ENCODE measurements around the gene DRC3.
A peak's percentile ranks its signal among the peaks of the same experiment; 100 is the strongest.
"Not testable (repeated sequence)": the region's sequence is repeated elsewhere in the genome, so short reads cannot be mapped to it uniquely, and the experiment has no call there.

DRC3 gene

DNA sequence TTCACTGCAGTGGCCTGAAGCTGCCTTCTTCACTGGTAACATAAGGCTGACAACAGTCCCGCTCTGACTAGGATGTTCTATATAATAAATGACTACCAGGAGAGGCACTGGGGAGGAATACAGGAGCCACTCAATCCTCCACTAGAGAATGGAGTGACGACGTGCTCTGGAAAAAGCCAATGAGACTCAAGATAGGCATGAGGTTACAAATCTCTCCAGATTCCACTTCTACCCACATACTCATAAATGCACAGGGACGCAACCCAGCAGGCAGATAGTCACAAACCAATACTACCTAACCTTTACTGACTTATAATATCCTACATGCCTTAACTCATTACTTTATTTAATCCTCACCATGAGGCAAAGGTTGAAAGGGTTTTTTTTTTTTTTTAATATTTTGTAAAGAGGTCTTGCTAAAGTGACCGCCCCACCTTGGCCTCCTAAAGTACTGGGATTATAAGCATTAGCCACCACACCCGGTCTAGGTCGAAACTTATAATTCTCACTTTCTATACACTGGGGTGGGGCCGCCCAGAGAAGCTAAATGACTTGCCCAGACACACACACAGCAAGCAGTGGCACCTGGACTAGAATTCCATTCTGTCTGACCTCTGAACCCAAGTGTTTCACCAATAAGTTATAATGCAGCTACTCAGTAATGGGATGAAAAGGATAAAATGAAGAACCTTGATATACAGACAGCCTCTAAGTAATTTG, 34.1 kb upstream of the DRC3 start:
- no peak overlapping the region for H3K27ac ChIP-seq (ENCODE audit: low read length)
- no peaks in the 10 kb centered on the region for H3K27me3 ChIP-seq (replicated peaks; ENCODE audit: insufficient read depth, low read length)
- peak; percentile 65 for DNase-seq
- peak overlapping the region; percentile 9; the same call in 1 of the 2 replicates for H3K4me2 ChIP-seq (ENCODE audit: low read depth, low read length)
- TF ChIP-seq, protein P1, sequence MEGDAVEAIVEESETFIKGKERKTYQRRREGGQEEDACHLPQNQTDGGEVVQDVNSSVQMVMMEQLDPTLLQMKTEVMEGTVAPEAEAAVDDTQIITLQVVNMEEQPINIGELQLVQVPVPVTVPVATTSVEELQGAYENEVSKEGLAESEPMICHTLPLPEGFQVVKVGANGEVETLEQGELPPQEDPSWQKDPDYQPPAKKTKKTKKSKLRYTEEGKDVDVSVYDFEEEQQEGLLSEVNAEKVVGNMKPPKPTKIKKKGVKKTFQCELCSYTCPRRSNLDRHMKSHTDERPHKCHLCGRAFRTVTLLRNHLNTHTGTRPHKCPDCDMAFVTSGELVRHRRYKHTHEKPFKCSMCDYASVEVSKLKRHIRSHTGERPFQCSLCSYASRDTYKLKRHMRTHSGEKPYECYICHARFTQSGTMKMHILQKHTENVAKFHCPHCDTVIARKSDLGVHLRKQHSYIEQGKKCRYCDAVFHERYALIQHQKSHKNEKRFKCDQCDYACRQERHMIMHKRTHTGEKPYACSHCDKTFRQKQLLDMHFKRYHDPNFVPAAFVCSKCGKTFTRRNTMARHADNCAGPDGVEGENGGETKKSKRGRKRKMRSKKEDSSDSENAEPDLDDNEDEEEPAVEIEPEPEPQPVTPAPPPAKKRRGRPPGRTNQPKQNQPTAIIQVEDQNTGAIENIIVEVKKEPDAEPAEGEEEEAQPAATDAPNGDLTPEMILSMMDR (IDR thresholded peaks at IDR 0.05; ENCODE audit: low read length): no peak
- TF ChIP-seq EZH2phosphoT487 (IDR thresholded peaks at IDR 0.05; ENCODE audit: low read length) (no peak), EZH2 (optimal IDR thresholded peaks at IDR 0.05; ENCODE audit: low read depth, low read length) (no peak)
- H3K9ac ChIP-seq (ENCODE audit: low read length): no peak overlapping the region
- peaks cover 14% of the 10 kb centered on the region for H4K20me1 ChIP-seq (ENCODE audit: insufficient read depth, low read length)
- peaks cover 9% of the 10 kb centered on the region for H3F3A ChIP-seq (ENCODE audit: insufficient read depth, low read length)
- H3K4me3 ChIP-seq (ENCODE audit: low read length): no peak overlapping the region
- H2AFZ ChIP-seq (ENCODE audit: low read length): no peak overlapping the region
- peaks cover 35% of the 10 kb centered on the region for H3K79me2 ChIP-seq (ENCODE audit: low read length)
- peaks cover 19% of the 10 kb centered on the region for H3K4me1 ChIP-seq (ENCODE audit: low read length)
- no peaks in the 10 kb centered on the region for H3K36me3 ChIP-seq (replicated peaks; ENCODE audit: insufficient read depth, low read length)
- H3K9me2 ChIP-seq (replicated peaks; ENCODE audit: insufficient read depth, low read length): no peaks in the 10 kb centered on the region
- H3K9me3 ChIP-seq (replicated peaks; ENCODE audit: insufficient read depth, low read length): no peaks in the 10 kb centered on the region

- not testable (repeated sequence) for H3K4me3 ChIP-seq (ENCODE audit: low read length); H2AFZ ChIP-seq (ENCODE audit: low read length); H3F3A ChIP-seq (ENCODE audit: insufficient read depth, low read length); H3K9me2 ChIP-seq (replicated peaks; ENCODE audit: insufficient read depth, low read length); H3K9me3 ChIP-seq (replicated peaks; ENCODE audit: insufficient read depth, low read length); H3K36me3 ChIP-seq (replicated peaks; ENCODE audit: insufficient read depth, low read length); H3K27ac ChIP-seq (ENCODE audit: low read length); H3K4me2 ChIP-seq (ENCODE audit: low read depth, low read length); DNase-seq; H3K27me3 ChIP-seq (replicated peaks; ENCODE audit: insufficient read depth, low read length); H3K9ac ChIP-seq (ENCODE audit: low read length)
- H3K4me1 ChIP-seq (ENCODE audit: low read length): peaks cover 19% of the 10 kb centered on the region
- peaks cover 35% of the 10 kb centered on the region for H3K79me2 ChIP-seq (ENCODE audit: low read length)
- H4K20me1 ChIP-seq (ENCODE audit: insufficient read depth, low read length): peaks cover 14% of the 10 kb centered on the region
Measured at GRCh38 chr17:17939941-17940340, 32.7 kb upstream of the DRC3 start.

GRCh38 chr17:17940441-17940911, 32.2 kb upstream of the DRC3 start:
- no peak for DNase-seq
- Histone ChIP-seq H2AFZ (ENCODE audit: low read length) (no peak overlapping the region), H3K27me3 (replicated peaks; ENCODE audit: insufficient read depth, low read length) (no peaks in the 10 kb centered on the region), H3K4me3 (ENCODE audit: low read length) (no peak overlapping the region), H3K36me3 (replicated peaks; ENCODE audit: insufficient read depth, low read length) (no peaks in the 10 kb centered on the region), H3K9me2 (replicated peaks; ENCODE audit: insufficient read depth, low read length) (no peaks in the 10 kb centered on the region), H3K9ac (ENCODE audit: low read length) (no peak overlapping the region), H3K9me3 (replicated peaks; ENCODE audit: insufficient read depth, low read length) (no peaks in the 10 kb centered on the region), H3K4me2 (ENCODE audit: low read depth, low read length) (no peak overlapping the region), H4K20me1 (ENCODE audit: insufficient read depth, low read length) (peaks cover 14% of the 10 kb centered on the region), H3K79me2 (ENCODE audit: low read length) (peaks cover 35% of the 10 kb centered on the region), H3F3A (ENCODE audit: insufficient read depth, low read length) (peaks cover 9% of the 10 kb centered on the region), H3K27ac (ENCODE audit: low read length) (no peak overlapping the region), H3K4me1 (ENCODE audit: low read length) (peaks cover 19% of the 10 kb centered on the region)
- TF ChIP-seq, protein P1 (IDR thresholded peaks at IDR 0.05; ENCODE audit: low read length): no peak
- TF ChIP-seq EZH2phosphoT487 (IDR thresholded peaks at IDR 0.05; ENCODE audit: low read length) (no peak), EZH2 (optimal IDR thresholded peaks at IDR 0.05; ENCODE audit: low read depth, low read length) (no peak)

DNA sequence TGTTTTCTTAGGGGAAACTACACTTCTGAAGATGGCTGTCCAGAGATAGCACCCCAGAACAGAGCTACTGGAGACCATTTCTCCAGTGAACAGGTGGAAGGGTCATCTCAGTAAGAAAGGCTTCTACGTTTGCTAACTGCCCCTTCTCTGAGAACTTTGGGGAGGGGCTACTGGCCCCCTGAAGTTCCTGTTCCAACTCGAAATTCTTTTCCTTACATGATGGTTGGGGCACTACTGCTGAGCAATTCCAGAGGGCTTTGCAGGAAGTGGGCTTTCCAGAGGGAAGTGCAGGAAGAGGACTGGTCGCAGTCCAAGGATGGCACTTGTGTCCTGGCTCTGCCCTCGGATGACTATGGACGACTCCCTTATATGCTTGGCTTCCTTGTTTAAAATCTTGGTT, 31.6 kb upstream of the DRC3 start:
- H3K9me3 ChIP-seq (replicated peaks; ENCODE audit: insufficient read depth, low read length): no peaks in the 10 kb centered on the region
- H3K79me2 ChIP-seq (ENCODE audit: low read length): peaks cover 32% of the 10 kb centered on the region
- no peaks in the 10 kb centered on the region for H3K36me3 ChIP-seq (replicated peaks; ENCODE audit: insufficient read depth, low read length)
- H4K20me1 ChIP-seq (ENCODE audit: insufficient read depth, low read length): peaks cover 14% of the 10 kb centered on the region
- no peak for DNase-seq
- H3F3A ChIP-seq (ENCODE audit: insufficient read depth, low read length): peaks cover 9% of the 10 kb centered on the region
- no peak overlapping the region for H2AFZ ChIP-seq (ENCODE audit: low read length)
- H3K9me2 ChIP-seq (replicated peaks; ENCODE audit: insufficient read depth, low read length): no peaks in the 10 kb centered on the region
- no peak overlapping the region for H3K4me3 ChIP-seq (ENCODE audit: low read length)
- TF ChIP-seq, protein P1 (IDR thresholded peaks at IDR 0.05; ENCODE audit: low read length): no peak
- TF ChIP-seq EZH2phosphoT487 (IDR thresholded peaks at IDR 0.05; ENCODE audit: low read length) (no peak), EZH2 (optimal IDR thresholded peaks at IDR 0.05; ENCODE audit: low read depth, low read length) (no peak)
- no peak overlapping the region for H3K4me2 ChIP-seq (ENCODE audit: low read depth, low read length)
- no peaks in the 10 kb centered on the region for H3K27me3 ChIP-seq (replicated peaks; ENCODE audit: insufficient read depth, low read length)
- H3K9ac ChIP-seq (ENCODE audit: low read length): no peak overlapping the region
- H3K27ac ChIP-seq (ENCODE audit: low read length): no peak overlapping the region
- peaks cover 19% of the 10 kb centered on the region for H3K4me1 ChIP-seq (ENCODE audit: low read length)
